ENCODE results near the gene CHD1L. TPM values are rescaled to one million over a fixed set of nuclear protein-coding genes. Genes with fewer than 3 reads are reported as not detected.

Gene CHD1L
- total and polyA plus RNA-seq, 2 of the 13 experiments (the other 11 are each of a cell fraction or from before 2014, with no cell fraction given) = 74.3 to 111 TPM

GRCh38 chr1:147246910-147247655, 4.6 kb downstream of the CHD1L start:
- Histone ChIP-seq H4K20me1 (ENCODE audit: insufficient read depth, low read length) (peaks cover 28% of the 10 kb centered on the region), H3K9me3 (ENCODE audit: low read length) (no peaks in the 10 kb centered on the region), H3K27me3 (ENCODE audit: control insufficient read depth in 1 of 2, insufficient read depth in 2 of 2, low read length in 2 of 2) (no peaks in the 10 kb centered on the region; a peak in 1 of 5 replicates), H3K27ac (ENCODE audit: extremely low read length, insufficient read depth, low read length) (peak overlapping the region; percentile 8), H3K9ac (ENCODE audit: insufficient read depth, low read depth, low read length) (no peak overlapping the region), H3K4me1 (ENCODE audit: insufficient read depth, low read length) (peaks cover 67% of the 10 kb centered on the region), H3K36me3 (replicated peaks in 1 of 2; ENCODE audit: control insufficient read depth in 1 of 2, insufficient read depth in 2 of 2, low read length in 2 of 2) (peaks cover 0 to 5% of the 10 kb centered on the region in 2 experiments; a peak in 1 of 5 replicates), H3K4me3 (replicated peaks in 1 of 3; ENCODE audit: insufficient read depth in 1 of 3, low read depth in 2 of 3, low read length in 3 of 3) (peak overlapping the region in 2 of 3 experiments; percentile 2 to 27; a peak in 1 of 6 replicates), H2AFZ (ENCODE audit: low read length) (no peak overlapping the region), H3K4me2 (ENCODE audit: low read depth, low read length) (peak overlapping the region; percentile 88), H3K79me2 (ENCODE audit: insufficient read depth, low read length) (peaks cover 94% of the 10 kb centered on the region)
- ATAC-seq (no peak), FAIRE-seq (no peak), DNase-seq (ENCODE audit: low spot score) (no peak)
- 45% methylated on average over 2 of the region's 2 CpGs for WGBS (ENCODE audit: low lambda C conversion rate)
- BruUV-seq (replicated peaks) = no TSS peak
- intact Hi-C loops (cut with micrococcal nuclease; ENCODE audit: unreplicated experiment) (no loop called here), in situ Hi-C loops (cut with HindIII; ENCODE audit: extremely low pct_ligation_motif_present, low pct_unique_long_range_greater_than_20kb) (no loop called here)
- POLR2A ChIA-PET = interaction anchor here (1.4 kb wide), 1 partner anchor 46 kb away, joined by 3 read pairs; no protein-coding TSS in a partner anchor
- CTCF ChIA-PET (ENCODE audit: low intra/inter-chr PET ratio, low total read pairs) = no interaction called here
- TF ChIP-seq RXRB (CRISPR knock-in tag; IDR thresholded peaks at IDR 0.05; ENCODE audit: borderline replicate concordance) = no peak
- 0 out of 2 replicates have a peak, but pooled peaks have one; percentile 19 for TF ChIP-seq PATZ1 (CRISPR knock-in tag; IDR thresholded peaks at IDR 0.05)
- peak; percentile 85 for TF ChIP-seq SIX4 (CRISPR knock-in tag; IDR thresholded peaks at IDR 0.05)
- TF ChIP-seq SIX1 (CRISPR knock-in tag; IDR thresholded peaks at IDR 0.05; ENCODE audit: borderline replicate concordance) = peak; percentile 80
